ENCODE results near the gene ADGRG3.

ADGRG3 gene

DNA sequence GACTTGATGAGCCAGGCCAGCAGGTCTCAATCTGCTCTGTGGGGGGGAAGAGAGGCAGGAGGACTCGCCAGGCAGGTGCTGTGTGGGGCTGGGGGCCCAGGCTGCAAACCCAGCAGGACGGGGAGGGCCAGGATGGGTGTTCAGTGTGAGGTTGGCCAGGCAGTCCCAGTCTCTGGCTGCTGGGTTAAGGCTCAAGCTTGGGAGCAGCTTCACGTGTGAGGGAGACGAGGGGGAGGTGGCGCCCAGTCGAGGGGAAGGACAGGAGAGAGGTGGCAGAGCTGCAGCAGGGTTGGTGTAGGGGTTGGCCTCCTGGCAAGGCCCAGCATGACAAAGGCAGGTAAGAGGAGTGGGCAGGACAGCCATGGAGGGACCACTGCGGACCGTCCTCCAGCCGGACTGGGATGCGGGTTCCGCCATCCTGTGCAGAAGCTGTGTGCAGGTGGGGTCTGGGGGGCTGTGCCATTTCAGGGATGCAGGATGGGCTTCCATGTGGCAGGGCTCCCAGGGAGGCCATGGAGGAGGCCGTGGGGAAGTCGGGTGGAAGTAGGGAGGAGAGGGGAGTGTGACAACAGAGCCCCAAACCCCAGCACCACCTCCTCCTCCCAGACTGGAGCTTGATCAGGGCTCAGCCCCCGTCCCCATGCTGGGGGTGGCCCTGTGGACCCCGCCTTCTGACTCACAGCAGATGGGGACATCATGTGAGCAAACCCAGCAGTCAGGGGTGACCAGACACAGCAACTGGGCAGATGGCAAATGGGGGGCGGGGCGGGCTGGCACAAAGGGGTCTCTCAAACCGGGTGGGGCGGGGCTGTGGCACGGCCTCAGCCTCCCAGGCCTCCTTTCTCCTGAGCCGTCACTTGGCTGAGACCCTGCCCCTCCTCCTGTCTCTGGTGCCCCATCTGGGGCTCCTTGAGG lies 36.9 kb upstream of the ADGRG3 start:
- DNase-seq: no peak

DNA sequence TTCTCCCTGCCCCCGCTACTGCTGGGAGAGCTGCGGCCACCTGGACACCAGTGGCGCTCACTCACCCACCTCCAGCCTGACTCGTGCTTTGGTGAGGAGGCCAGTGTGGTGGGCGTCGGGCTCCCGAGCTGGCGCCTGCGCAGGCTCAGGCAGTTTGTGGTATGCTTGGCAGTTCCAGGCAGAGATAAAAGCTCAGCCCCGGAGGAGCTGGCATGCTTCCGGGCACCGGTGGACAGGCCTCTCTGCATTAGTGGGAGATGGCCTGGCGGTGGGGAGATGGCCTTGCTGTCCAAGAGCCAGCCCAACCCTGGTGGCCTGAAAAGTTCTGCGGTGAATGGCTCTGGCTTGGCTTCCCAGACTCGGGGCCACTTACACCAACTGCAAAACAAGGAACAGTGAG lies 35.5 kb upstream of the ADGRG3 start:
- no peak for DNase-seq

DNA sequence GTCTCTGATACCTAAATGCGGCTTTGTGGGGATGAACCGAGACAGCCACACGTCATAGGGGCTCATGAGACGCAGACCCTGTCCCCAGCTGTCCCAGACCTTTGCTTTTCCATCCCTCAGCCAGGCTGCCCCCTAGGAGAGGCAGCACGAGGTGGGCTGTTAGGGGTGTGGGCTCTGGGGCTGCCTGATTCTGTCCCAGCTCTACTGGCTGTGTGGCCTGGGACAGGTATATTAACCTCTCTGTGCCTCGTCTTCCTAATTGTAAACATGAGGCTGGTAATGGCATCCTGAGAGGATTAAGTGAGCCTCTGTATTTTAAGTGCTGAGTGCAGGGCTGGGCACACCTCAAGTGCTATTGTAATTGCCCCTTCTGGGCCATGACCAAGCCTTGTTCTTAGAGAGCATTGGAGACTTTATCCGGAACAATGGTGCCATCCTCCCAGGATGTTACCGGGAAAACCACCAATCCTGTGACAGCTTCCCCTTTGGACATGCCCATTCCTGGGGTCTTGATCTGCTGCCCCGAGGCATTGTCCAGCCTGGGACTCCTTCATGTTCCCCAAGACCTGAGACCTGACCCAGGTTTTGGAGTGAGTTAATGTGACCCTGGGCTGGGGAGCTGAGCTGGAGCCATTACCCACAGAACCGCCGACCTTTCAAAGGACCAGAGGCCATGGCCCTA lies 34.6 kb upstream of the ADGRG3 start:
- no peak for DNase-seq

DNA sequence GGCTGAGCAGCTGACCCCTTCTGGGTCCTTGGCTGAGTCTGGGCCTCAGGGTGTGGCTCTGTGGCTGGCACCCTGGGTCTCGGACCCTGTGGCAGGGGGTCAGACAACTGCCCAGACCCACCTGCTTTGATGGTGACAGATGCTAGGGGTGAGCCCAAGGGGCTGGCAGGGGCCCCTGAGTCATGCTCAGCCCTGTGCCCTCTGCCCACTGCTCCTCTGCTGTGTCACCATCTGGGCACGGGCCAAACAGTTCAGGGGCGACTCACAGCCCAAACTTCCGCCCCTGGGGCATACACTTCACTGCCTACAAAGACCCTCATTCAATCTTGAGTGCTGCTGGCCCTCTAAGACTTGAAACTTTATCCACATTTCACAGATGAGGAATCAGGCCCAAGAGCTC lies 33.9 kb upstream of the ADGRG3 start:
- no peak for DNase-seq

DNA sequence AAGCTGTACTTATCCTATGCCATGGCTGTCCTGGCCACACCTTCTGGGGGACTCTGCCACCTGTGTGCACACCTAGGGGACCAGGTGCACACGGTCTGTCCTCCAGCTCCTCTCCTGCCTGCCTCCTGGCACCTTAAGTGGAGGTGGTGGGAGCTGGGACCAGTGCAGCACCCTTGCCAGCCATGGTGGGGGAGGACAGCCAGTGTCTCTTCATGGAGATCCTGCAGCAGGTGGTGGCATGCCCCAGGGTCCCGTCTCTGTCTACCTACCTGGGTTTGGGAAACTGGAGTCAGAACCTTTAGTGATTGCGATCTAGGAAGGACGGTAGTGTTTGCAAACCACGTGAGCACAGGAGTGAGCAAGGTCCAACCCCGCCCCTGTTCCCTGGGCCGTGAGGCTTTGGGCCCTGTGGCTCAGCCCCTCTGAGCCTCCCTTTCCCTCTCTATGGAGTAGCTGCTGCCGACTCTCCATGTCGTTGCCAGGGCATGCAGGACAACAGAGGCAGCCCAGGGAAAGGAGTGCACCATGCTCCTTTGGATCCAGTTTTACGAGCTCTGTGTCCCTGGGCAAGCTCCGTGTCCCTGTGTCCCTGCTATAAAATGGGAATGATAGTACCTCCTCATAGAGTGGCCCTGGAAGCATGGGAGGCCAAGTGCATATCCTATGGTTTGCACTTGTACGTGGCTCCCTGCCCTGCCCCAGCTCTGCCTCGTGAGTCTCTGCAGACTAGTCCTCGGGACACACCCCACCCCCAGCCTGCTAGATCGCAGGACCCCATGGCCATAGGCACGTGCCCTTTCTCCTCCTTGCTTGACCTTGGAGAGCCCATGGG lies 32.6 kb upstream of the ADGRG3 start:
- DNase-seq: no peak

DNA sequence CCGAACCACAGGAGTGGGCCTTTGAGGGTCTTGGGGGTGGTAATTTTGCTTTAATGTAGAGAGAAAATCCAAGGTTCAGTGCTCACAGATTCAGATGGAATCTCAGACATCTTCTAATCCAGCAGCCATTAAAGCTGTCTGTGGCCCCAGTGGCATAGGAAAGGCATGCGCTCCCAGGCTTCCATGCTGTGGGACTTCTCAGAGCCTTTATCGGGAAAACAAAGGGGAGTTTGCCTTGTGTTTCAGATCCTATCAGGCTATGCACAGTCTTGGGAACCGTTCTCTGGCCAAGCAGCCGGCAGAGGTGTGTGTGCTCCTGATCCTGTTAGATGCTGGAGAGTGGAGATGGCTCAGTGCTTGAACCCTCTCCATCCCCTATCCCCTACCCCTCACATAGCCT lies 31.9 kb upstream of the ADGRG3 start:
- DNase-seq: no peak

DNA sequence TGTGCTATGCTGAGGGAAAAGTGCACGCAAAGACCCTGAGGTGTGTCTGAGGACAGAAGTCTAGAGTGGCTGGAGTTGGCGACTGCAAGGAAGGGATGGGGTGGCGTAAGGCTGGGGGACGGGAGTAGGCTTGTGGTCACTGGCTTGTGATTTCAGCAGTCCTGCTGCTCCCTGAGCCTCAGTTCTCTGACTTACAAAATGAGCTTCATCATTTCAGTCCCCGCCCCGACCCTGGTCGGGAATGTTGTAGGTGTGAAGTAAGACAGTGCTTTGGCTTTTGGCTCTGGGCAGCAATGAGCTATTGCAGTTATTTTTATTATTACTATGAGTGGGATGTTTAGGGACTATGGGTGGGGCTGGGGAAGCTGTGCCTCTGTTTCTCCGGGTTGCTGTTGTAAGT lies 31.1 kb upstream of the ADGRG3 start:
- DNase-seq: no peak

DNA sequence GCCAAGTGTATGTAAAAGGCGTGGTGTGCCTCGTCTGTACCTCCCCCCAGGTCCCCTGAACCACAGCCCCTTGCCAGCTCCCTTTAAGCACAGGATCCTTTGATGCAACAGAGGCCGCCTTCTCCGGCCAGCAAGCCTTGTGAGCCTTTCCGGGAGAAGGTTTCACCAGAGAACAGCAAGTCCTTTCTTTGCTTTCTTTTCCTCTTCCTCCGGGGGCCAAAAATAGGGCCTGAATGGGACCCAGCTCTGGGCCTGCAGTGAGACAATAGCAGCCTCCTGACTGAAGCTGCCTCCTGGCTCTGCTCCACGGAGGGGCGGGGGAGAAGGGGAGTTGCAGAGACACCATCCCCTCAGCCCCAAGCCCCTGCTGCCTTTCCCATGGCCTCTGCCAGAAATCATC lies 30.7 kb upstream of the ADGRG3 start:
- DNase-seq: no peak

DNA sequence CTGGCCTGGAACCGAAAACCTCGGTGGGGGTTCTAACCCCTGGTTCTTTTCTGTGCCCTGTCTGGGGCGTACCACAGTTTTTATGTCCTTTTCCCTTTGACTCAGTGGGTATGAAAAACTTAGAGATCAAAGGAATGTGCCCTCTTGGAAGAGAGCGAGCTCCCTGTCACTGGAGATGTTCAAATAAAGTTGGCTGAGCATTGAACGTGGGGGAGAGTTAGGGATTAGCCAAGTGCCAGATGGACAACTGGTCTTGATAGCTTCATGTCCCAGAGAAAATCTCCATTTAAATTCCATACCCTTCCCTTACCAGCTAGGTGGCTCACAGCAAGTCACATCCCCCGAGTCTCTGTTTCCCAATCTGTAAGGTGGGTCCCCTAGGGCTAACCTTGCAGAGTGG lies 30.1 kb upstream of the ADGRG3 start:
- DNase-seq: no peak

DNA sequence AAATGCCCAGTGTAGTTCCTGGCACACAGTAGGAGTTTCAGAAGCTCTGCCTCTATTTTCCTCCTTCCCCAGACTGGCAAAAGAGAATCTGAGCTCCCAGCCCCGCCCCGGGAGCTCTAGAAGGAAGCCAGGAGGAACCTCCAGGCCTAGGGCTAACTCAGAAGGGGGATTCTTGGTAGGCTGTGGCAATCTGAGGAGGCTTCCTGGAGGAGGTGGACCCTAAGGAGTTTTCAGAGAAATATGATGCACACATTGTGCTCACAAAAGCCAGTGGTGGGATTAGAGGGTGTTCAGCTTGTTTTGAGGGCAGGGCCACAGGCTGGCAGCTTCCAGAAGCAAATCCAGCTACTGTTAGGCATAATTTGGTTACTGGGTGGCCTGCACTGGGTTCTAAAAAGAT lies 29.7 kb upstream of the ADGRG3 start:
- no peak for DNase-seq

DNA sequence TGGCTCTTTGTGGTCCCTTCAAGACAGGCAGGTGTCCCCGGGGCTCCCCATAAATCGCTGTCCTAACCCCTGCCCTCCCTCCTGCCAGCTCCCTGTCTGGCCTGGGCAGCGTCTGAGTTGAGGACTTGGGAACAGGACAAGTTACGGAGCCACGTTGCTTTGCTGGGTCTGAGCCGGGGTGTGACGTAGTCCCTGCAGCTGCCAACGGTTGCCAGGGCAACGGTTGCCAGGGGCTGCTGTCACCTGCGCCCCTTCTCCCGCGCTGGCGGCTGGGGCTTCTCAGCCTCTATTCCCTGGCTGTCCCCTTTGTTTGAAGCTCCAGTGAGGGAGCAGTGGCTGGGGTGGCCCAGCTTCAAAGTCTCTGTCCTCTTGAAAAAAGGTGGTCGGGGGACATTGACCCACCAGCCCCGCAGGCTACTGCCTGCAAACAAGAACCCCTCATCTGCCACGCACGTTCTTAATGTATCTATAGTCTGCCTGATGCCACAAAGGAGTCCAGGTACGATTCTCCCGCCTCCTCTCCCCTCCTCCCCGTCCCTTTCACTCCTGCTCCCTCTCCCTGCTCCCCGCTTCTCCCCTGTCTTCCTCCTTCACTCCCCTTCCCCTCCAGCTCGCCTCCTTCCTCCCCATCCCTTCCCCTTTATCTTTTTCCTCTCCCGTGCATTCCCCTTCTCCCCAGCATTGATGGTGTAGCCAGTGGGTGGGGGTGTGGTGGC lies 28.8 kb upstream of the ADGRG3 start:
- peak in 1 of 2 experiments; percentile 47 for DNase-seq

DNA sequence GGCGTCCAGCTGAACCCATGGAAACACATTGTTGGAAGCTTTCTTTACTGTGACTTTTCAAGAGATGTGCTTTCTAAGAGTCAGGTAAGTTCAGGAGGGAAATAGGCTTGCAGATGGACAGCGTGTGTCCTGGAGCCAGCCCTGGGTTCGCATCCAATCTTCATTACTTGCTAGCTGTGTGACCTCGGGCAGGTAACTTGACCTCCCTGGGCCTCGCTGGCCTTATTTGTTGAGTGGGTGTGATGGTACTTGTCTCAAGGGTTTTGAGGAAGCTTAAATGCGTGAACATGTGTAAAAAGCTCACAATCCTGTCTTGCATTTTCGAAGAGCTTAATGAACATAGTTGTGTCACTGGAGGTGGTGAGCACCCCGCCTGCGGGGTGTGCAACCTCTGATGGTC lies 27.9 kb upstream of the ADGRG3 start:
- no peak for DNase-seq

DNA sequence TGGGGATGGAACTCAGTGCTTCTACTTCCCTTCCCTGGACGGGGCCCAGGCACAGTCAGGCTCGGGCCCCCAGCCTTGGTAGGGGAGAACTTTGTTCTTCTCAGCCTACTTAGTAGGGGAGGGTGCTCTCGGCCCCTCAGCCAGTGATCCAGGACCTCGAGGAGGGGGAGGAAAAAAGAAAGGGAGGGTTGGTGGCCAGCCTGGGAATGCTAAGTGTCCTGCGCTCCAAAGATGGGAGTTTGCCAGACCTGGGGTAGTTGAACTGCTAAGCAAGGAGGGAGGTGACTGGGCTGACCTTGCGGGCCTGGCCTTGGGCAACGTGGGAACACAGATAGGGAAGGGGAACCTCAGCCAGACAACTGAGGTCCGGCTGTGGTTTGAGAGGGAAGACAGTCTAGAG lies 27.5 kb upstream of the ADGRG3 start:
- DNase-seq: no peak

DNA sequence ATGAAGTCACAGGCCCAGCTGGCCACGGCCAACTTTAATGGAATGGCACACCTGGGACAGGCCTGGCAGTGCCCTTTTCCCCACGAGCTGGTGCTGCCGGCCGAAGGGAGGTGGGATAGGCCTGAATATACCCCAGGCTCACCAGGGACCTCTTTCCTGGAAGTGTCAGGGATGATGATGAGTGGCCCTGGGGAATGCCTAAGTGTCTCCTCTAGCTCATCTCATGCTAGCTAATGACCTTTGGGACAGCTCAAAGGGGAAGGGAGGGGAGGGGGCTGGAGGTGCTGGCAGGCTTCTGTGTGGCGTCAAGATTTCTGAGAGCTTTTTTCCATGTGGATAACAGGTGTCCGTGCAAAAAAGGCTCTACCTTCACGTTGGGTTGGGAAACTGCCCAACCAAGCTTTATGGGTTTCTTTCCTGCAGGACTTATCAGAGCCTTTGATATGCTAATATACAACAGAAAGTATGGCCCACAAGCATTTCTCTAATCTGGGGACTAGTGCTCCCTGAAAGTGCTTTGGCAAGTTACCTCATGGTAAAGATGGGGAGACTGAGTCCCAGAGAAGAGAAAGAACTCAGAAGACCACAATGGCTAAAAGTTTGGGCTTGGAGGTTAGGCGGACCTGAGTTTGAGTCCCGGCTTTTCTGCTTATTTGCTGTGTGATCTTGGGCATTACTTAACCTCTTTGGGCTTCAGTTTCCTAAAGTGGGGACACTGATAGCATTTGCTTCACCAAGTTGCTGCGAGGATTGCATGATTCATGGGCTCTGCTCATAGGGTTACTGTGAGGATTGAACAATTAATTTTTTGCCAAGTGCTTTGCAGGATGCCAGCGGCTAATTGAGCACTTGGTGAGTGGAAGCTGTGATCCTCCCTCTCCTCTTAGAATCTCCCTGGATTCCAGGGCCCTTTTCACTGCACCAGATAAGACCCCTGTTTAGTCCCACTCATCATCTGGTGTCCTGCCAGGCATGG lies 25.7 kb upstream of the ADGRG3 start:
- DNase-seq: no peak

DNA sequence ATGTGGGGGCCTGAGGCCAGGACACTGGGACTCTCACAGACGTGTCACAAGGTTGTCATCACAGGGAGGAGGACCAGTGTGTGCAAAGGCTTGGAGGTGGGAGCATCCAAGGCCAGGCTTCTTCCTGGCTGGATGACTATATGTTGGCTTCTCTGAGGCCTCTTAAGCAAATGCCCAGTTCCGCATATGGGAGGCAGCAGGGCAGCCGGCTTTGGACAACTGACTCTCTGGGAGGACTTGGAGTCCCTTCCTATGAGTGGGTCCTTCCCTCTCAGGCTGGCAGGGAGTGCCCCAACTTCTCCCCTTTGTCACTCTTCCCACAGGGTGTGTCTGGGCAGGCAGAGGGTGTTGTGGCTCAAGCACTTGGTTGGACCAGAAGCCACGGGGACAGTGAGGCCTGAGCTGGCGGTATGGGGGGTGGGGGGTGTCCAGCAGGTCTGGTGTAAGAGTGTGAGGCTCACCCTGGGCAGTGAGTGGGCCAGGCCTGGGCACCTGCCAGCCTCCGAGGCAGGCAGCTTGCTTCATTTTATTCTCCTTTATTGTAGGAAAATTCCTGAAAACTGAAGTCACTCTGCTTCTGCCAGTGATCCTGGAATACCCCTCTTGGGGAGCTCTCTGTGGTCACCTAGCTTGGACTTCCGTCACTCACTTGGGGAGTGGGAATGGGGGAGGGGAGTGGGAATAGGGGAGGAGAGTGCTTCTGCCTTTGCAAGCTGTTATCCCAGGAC lies 24.8 kb upstream of the ADGRG3 start:
- DNase-seq: no peak

DNA sequence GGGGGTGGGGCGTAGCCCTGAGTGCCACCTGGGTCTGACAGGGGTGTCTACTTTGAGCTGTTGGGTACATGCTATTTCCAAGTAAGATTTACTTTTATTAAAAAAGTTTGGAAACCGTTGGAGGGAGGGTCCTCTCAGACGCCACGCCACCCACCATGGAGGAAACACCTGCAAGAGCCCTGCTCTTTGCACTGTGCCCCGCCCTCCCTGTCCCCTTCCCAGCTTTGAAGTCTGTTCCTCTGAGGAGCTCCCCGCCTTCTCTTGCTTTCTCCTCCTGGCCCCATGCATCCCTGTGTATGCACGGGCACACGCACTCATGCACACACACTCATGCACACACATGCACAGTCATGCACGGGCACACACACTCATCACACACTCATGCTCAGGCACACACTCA lies 24.2 kb upstream of the ADGRG3 start:
- no peak for DNase-seq

DNA sequence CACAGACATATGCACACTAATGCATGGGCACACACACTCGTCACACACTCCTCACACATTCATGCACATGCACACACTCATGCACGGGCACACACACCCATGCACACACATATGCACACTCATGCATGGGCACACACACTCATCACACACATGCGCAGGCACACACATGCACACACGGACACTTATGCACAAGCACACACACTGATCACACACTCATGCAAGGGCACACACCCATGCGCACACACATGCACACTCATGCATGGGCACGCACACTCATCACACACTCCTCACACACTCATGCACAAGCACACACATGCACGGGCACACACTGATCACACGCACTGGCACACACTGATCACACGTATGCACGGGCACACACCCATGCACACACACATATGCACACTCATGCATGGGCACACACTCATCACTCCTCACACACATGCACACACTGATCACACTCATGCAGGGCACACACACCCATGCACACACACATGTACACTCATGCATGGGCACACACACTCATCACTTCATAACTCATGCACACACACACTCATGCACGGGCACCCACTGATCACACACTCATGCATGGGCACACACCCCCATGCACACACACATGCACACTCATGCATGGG lies 23.6 kb upstream of the ADGRG3 start:
- DNase-seq: no peak

DNA sequence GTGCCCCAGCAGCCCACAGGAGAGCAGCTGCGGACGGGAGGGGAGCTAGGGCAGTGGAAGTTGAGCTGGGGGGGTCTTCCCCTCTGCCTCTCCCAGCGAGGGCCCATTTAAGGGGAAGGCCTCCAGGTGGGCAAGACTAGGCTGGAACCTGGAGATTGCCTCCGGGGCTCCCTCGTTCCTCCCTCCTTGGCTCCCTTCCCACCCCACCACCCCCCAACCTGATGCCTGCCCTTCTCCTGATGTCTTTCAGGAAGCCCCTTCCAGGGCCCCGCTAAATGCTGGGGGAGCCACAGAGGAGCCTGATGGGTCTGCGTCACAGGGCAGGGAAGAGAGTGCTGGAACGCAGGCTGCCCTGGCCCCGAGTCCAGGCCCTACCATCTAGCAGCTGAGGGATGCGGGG lies 22.9 kb upstream of the ADGRG3 start:
- no peak for DNase-seq

DNA sequence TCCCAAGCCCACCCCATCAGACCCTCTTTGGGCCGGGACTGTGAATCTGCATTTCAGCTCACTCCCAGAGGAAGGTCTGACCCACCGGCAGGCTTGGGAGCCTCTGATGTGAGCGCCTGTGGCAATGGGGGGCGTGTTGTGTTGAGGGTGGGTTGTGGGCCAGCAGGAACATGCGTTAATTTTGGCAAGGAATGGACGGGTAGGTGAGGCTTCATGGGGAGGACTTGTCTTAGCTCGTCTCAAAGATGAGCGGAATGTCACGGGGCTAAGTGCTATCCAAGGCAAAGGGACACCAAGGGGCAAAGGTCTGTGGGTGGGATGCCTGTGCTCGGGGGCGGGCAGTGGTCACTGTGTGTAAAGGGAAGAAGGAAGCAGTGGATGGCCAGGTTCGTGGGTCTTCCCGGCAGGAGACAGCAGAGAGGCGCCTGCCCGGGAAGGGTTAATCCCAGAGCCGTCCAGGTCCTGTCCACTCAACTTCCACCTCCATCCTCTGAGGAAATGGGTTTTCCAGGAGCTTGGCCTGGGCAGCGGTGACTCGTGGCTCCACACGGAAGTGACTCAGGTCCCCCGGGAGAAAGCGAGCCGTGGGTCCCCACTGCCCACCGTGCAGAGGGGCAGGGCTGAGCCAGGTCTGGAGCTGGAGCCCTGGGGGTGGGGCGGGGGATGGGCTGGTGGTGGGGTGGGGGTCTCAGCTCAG lies 22.3 kb upstream of the ADGRG3 start:
- DNase-seq: no peak

Data from NCI-H446 (cell line).